ENCODE results near the gene NRROS.
A peak's percentile ranks its signal among the peaks of the same experiment; 100 is the strongest.

NRROS gene

DNA sequence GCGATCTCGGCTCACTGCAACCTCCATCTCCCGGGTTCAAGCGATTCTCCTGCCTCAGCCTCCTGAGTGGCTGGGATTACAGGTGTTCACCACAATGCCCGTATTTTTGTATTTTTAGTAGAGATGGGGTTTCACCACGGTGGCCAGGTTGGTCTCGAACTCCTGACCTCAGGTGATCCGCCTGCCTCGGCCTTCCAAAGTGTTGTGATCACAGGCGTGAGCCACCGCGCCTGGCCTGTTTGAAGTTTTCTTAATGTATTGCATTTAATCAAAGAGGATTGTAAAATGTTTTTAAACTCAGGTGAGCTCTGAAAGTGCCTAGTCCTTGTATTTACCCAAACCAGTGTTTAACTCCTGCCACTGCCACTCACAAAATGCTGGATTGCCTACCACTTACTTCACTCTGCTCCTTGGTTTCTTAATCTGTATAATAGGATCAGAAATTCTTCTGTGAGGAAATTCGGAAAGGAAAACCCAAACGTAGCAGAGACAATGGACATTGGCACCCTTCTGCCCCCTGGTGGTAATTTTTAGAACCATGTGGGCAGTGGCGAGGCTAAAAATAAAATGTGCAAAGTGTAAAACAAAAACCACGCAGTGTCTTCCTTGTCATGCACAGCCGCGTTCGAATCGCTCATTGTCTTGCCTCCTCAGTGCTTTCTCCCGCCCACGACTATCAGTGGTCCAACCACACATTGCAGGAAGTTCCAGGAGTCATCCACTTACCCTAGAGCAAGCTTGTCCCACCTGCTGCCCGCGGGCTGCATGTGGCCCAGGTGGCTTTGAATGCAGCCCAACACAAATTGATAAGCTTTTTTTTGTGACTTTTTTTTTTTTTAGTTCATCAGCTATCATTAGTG lies 45.3 kb downstream of the NRROS start:
- peak; percentile 21 to 24 for DNase-seq (ENCODE audit: low read depth in 2 of 2)

DNA sequence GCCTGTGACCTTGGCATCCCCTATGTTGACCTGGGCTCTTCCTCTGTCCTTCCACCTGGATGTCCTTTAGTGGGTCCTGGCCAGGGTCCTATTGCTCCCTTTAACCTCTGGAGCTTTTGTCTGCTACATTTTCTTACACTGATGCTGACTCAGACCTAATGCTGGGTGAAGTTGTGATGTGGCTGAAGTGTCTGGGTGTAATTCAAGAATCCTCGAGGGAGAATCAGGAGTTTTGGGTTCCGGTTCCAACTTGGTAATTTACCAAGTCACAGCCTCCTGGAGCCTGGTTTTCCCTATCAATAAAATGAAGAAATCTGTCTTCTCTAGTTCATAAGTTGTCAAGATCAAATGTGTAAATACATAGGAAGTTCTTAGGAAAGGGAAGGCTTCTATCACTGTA lies 46.9 kb downstream of the NRROS start:
- DNase-seq (ENCODE audit: low read depth in 2 of 2), result no peak

DNA sequence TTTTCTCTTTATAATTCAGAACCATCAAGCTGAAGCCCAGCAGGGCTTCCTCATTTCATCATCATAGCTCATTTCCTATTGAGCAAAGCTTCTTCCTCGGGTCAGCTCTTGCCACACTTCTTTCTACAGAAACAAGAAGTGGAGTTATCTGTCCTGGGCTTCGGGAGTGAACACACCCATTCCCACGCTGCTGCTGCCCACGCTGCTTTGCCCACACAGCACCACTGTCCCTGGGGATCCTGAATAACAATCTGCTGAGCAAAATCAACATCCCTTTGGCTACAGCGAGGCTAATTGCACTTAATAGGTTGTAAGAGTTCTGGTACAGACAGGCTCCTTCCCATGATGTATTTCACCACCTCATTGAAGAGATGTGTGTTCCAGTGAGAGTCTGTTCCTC lies 48.9 kb downstream of the NRROS start:
- peak; percentile 26 to 31 for DNase-seq (ENCODE audit: low read depth in 2 of 2)

DNA sequence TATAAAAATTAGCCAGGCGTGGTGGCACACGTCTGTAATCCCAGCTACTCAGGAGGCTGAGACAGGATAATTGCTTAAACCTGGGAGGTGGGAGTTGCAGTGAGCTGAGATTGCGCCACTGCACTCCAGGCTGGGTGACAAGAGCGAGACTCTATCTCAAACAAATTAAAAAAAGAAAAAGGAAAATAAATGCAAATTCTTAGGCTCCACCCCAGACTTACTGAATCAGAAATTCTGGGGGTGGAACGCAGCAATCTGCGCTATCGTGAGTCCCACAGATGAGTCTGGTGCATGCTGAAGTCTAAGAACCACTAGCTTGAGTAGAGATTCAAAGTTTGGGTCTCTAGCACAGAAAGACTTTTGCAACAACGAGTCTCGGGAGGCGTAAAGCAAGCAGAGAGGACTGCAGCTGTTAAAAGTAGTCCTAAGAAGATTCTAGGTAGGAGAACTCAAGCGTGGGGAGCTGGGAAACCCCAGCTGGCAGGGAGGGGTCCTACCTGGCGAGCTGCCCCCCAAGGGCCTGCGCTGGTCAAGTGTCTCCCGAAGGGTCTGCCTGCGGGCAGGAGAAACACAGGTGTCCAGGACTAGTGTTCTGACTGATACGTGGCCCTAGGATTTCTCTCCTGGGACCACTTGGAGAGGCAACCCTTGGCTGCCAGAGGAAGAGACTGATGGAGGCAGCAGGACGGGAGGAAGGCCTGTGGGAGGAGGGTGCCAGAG lies 50.6 kb downstream of the NRROS start:
- DNase-seq (ENCODE audit: low read depth in 2 of 2), result no peak

DNA sequence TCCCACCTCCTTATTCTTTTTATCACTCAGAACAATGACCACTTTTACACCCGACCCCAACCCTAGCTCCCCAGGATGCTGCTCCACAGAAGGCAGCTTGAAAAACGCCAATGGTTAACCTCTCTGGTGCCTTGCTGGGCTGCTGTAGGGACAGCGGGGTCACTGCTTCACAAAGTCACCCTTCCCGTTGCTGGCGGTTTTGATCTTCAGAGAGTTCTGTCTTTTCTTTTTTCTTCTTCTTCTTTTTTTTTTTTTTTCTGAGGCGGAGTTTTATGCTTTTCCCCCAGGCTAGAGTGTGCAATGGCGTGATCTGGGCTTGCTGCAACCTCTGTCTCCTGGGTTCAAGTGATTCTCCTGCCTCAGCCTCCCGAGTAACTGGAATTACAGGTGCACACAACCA lies 51.9 kb downstream of the NRROS start:
- DNase-seq (ENCODE audit: low read depth in 2 of 2), result no peak

DNA sequence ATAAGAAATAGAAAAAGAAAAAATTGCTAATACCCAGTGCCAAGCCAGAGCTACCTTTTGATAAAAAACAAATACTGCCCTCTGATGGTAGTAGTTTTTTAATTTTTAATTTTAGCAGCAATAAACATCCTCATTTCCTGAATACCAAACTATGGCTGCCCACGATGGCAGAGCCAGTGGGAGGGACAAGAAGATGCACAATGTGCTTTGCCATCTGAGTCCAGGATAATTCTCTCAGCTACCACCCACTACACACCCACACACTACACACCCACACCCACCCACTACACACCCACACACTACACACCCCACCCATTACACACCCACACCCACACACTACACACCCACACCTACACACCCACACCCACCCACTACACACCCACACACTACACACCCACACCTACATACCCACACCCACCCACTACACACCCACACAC lies 54.7 kb downstream of the NRROS start:
- DNase-seq (ENCODE audit: low read depth in 2 of 2), result no peak

DNA sequence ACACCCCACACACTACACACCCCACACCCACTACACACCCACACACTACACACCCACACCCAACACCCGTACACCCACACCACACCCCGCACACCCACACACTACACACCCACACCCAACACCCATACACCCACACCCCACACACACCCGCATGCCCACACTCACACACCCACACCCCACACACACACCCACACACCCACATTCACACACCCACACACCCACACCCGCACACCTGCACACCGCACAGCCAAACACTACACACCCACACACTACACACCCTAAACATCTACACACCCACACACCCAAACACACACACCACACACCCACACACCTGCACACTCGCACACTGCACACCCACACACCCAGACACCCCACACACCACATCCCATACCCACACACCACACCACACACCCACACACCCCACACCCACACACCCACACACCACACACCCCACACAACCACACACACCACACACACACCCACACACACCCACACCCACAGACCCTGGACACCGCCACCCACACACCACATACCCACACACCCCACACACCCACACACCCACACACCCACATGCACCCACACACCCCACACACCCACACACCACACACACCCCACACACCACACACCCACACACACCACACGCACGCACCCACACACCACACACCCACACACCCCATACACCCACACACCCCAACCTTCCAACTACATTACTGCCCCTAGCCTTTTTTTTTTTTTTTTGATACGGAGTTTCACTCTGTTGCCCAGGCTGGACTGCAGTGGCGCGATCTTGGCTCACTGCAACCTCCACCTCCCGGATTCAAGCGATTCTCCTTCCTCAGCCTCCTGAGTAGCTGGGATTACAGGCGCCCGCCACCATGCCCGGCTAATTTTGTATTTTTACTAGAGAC lies 55.7 kb downstream of the NRROS start:
- DNase-seq (ENCODE audit: low read depth in 2 of 2), result no peak

DNA sequence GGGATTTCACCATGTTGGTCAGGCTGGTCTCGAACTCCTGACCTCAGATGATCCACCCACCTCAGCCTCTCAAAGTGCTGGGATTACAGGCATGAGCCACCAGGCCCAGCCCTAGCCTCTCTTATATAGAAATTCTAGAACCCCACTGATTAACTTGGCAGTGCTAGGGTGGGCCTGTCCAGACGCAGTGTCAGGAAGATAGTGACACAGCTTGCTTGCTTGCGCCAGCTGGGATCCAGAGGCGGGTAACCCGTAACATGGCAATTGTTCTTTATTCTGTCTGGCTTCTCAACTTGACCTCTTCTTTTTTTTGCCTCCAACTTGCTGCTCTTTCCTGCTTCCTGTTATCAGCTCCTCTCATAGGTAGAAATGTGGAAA lies 56.3 kb downstream of the NRROS start:
- no peak for DNase-seq (ENCODE audit: low read depth in 2 of 2)

DNA sequence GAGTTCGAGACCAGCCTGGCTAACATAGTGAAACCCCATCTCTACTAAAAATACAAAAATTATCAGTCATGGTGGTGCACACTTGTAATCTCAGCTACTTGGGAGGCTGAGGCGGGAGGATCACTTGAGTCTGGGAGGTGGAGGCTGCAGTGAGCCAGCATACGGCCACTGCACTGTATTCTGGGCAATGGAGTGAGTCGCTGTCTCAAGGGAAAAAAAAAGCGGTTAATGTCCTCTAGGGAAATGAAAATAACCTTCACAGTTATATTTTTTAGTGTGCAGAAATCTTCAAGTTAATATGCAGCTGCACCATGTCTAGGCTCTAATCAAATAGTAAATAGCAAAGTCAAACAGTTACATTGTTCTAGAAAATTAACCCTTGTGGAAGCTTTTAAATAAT lies 57.8 kb downstream of the NRROS start:
- DNase-seq (ENCODE audit: low read depth in 2 of 2), result no peak

DNA sequence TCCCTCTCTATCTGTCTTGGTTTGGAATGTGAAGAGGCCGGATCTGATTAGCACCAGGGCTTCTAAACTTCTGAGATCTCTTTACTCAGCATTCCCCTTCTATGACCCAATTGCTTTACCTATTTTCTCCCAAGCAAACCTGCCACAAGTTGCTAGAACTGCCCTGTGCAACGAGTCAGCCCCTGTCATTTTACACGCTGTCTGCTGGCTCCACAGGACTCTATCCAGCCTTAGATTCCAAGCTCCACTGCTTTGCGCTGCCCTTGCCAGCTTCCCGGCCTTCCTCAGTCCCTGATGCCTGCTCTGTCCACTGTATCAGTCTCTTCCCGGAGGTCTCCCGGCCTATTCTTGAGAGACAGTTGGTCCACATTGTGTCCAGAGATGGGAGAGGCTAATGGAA lies 60.3 kb downstream of the NRROS start:
- no peak for DNase-seq (ENCODE audit: low read depth in 2 of 2)

DNA sequence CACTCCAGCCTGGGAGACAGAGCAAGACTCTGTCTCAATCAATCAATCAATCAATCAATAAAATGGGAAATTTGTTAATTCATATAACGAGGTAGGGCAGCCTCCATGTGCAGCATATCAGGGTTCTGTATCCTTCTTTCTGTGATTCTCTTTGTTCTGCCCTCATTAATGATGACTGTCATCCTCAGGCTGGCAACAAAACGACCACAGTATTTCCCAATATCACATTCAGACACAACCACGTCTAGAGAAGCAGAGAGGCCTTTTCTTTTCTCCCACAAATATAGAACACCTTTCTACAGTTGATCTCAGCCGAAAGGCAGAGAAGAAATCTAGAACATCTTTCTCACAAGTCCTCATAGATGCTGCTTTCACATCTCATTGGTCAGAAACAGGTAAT lies 61.3 kb downstream of the NRROS start:
- no peak for DNase-seq (ENCODE audit: low read depth in 2 of 2)

DNA sequence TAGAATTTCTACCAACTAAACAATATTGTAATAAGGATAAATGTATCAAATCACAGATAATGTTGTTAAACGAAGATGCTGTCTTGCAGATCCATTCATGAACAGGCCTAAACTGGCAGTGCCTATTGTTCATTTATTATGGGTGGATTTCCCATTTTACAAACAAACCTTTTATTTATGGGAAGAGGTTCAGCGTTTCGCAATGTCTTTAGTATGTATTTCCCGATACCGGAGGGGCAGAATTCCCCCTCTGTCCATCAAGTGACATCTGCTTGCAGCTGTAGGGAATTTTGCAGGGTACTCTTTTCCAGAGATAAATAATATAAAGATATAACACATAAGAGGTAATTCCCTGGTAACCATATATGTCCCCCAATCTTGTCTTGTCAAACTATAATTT lies 66.8 kb downstream of the NRROS start:
- DNase-seq (ENCODE audit: low read depth in 2 of 2), result no peak

DNA sequence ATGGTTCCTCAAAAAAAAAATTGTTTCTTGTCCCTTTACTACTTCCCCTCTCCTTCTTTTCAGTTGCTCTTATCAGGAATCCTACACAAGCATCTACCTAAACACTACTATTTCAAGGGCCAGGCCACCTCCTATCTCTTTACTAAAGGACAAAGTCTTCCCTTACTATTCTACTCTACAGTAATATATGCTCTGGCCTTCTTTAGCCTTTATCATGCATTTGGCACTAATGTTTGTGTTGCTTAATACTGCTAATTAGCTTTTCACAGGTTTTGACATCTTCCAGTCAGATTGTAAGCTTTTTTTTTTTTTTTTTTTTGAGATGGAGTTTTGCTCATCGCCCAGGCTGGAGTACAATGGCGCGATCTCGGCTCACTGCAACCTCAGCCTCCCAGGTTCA lies 67.2 kb downstream of the NRROS start:
- DNase-seq (ENCODE audit: low read depth in 2 of 2), result no peak

DNA sequence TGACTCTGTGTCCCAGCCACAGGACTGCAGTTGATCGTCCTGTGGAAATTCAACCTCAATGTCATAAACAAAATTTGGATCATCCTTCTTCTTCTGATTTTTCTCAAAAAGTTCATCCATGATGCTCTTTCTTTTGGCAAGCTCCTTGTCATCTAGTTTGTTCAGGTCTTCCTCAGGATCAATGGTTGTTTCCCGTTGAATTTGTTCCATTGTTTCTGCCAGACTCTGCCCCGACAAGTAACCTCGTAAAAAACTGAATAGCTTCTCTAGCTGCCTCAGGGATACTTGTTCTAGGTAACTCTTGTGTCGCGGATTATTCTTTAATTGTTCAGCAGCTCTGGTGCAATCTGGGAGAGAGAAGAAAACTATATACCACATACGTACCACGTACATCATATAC lies 68.1 kb downstream of the NRROS start:
- no peak for DNase-seq (ENCODE audit: low read depth in 2 of 2)

DNA sequence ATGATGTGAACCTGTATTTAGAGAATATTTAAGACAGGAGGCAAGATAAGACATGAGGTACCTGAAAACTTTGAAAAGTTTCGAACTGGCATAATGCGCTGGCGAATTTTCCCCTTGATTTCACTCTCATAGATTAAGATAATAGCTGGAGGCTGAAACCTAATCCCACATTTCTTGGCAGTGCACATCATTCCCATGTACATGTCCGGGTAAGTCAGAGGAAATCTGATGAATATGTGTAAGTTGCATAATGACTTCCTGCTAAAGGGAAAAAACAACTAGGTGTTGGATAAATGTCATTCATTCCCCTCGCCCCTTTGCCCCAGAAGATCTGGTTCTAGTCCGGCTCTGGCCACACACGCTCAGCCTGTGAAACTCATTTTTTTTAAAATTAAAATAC lies 69.0 kb downstream of the NRROS start:
- no peak for DNase-seq (ENCODE audit: low read depth in 2 of 2)
